A549 (cell line): ENCODE data around the gene MIS18A. TPM values are rescaled to one million over a fixed set of nuclear protein-coding genes. Genes with fewer than 3 reads are reported as not detected.

Experiments
- ATAC-seq, 2 experiments: fragments of 200-7000 bp in 1 of 2; fragments of >200 bp in 1 of 2; cut with Nextera tagmentation in 1 of 2; cut with Tn5 transposase in 1 of 2; 3 replicates each; pipeline versions ENCODE4 v1.8.0 to v1.9.1; 2018 to 2020; ENCODE audit warnings: mild to moderate bottlenecking in 1 of 2, moderate library complexity in 1 of 2
- CTCF ChIA-PET: fragments of 300-600 bp; sonication (Branson Sonifier 250); formaldehyde crosslinking; extraction: SDS; loops from one replicate; lab custom pipeline; 2021; ENCODE audit warnings: antibody characterized with exemption, inconsistent platforms; lab: Yijun Ruan, JAX
- POLR2A ChIA-PET: fragments of 350-600 bp; formaldehyde crosslinking; extraction: SDS; loops from one replicate; lab custom pipeline; 2021; ENCODE audit warnings: antibody characterized with exemption, inconsistent platforms; lab: Yijun Ruan, JAX
- DNase-seq, 2 experiments: peaks; one replicate each; pipeline versions ENCODE4 v3.0.0 to v3.0.0-alpha.2; 2011 to 2016; ENCODE audit warnings: low read depth in 1 of 2, low spot score in 1 of 2
- FAIRE-seq: peaks from 2 replicates; lab custom pipeline; 2011; peaks lifted over from hg19 to GRCh38; lab: Jason Lieb, UNC
- H3K27ac ChIP-seq, 2 experiments: fragments of >200 bp; sonication (Bioruptor Twin); formaldehyde crosslinking; 3 replicates each; pipeline ENCODE4 v1.5.1; 2016 to 2017
- H3K4me1 ChIP-seq: fragments of >200 bp; sonication (Bioruptor Twin); formaldehyde crosslinking; 3 replicates; pipeline ENCODE4 v1.6.1; 2016
- H3K4me2 ChIP-seq: fragments of >200 bp; sonication (Bioruptor Twin); formaldehyde crosslinking; 3 replicates; pipeline ENCODE4 v1.6.1; 2016
- H3K4me3 ChIP-seq: fragments of >200 bp; sonication (Bioruptor Twin); formaldehyde crosslinking; 3 replicates; pipeline ENCODE4 v1.5.1; 2016
- H3K9me3 ChIP-seq: fragments of >200 bp; sonication (Bioruptor Twin); formaldehyde crosslinking; 3 replicates; pipeline ENCODE4 v1.6.1; 2016
- CBX2 ChIP-seq: fragments of 200-600 bp; sonication (generic); IDR thresholded peaks from 2 replicates; pipeline ENCODE4 v1.6.1; 2016; ENCODE audit warnings: low read depth, mild to moderate bottlenecking, borderline replicate concordance
- CHD2 ChIP-seq: fragments of 150-350 bp; IDR thresholded peaks from 2 replicates; pipeline ENCODE4 v1.6.1; 2014; ENCODE audit warnings: low read length; ENCODE audit not compliant: partially characterized antibody
- EHF ChIP-seq: fragments of 250-450 bp; sonication (Bioruptor Pico); IDR thresholded peaks from 2 replicates; pipeline ENCODE4 v1.5.0; 2020; ENCODE audit warnings: mild to moderate bottlenecking
- EHMT2 ChIP-seq: fragments of 200-600 bp; sonication (generic); IDR thresholded peaks from 2 replicates; pipeline ENCODE4 v1.6.1; 2016; ENCODE audit warnings: antibody characterized with exemption, low read depth, mild to moderate bottlenecking, moderate library complexity
- EP300 ChIP-seq, 2 experiments: fragments of >200 bp; sonication (Bioruptor Twin); formaldehyde crosslinking; IDR thresholded peaks; 2 replicates in 1 of 2; 3 replicates in 1 of 2; pipeline ENCODE4 v1.6.1; 2016 to 2017
- FOSL2 ChIP-seq, 2 experiments: fragments of 450-650 bp in 1 of 2; fragments of >200 bp in 1 of 2; sonication (Bioruptor Twin) in 1 of 2; formaldehyde crosslinking; IDR thresholded peaks; 2 replicates each; pipeline versions ENCODE4 v1.5.0 to v1.6.1; 2016 to 2020; ENCODE audit warnings: mild to moderate bottlenecking in 1 of 2, moderate library complexity in 1 of 2
- GATA3 ChIP-seq: IDR thresholded peaks from 2 replicates; pipeline ENCODE4 v1.6.1; 2012; ENCODE audit warnings: borderline replicate concordance
- HDAC2 ChIP-seq: fragments of 200-600 bp; sonication (generic); IDR thresholded peaks from 2 replicates; pipeline ENCODE4 v1.6.1; 2016
- HOXA7 ChIP-seq: fragments of 250-450 bp; sonication (Bioruptor Pico); IDR thresholded peaks from 2 replicates; pipeline ENCODE4 v1.5.0; 2020; ENCODE audit warnings: mild to moderate bottlenecking, moderate library complexity
- JUNB ChIP-seq: fragments of >200 bp; sonication (Bioruptor Twin); formaldehyde crosslinking; IDR thresholded peaks from 2 replicates; pipeline ENCODE4 v1.6.1; 2016
- MAZ ChIP-seq: fragments of 150-350 bp; IDR thresholded peaks from 2 replicates; pipeline ENCODE4 v1.6.1; 2014; ENCODE audit warnings: antibody characterized with exemption, low read depth, low read length, borderline replicate concordance
- NFE2L2 ChIP-seq: fragments of 150-350 bp; conservative IDR thresholded peaks from 2 replicates; pipeline ENCODE4 v1.6.1; 2014; ENCODE audit warnings: low read length
- POLR2AphosphoS2 ChIP-seq: conservative IDR thresholded peaks from 2 replicates; pipeline ENCODE4 v1.6.1; 2012; ENCODE audit warnings: low read length, improper control_type of control experiment, inconsistent platforms
- RARB ChIP-seq: fragments of 250-450 bp; sonication (Bioruptor Pico); IDR thresholded peaks from 2 replicates; pipeline ENCODE4 v1.8.0; 2021; ENCODE audit warnings: mild to moderate bottlenecking, moderate library complexity
- RNF2 ChIP-seq: fragments of 200-600 bp; sonication (generic); IDR thresholded peaks from 2 replicates; pipeline ENCODE4 v1.6.1; 2016; ENCODE audit warnings: low read depth, mild to moderate bottlenecking, antibody characterized with exemption, moderate library complexity, borderline replicate concordance
- SMC3 ChIP-seq: fragments of >200 bp; sonication (Bioruptor Twin); formaldehyde crosslinking; IDR thresholded peaks from 3 replicates; pipeline ENCODE4 v1.6.1; 2018; ENCODE audit warnings: inconsistent platforms
- ZC3H11A ChIP-seq: fragments of 450-650 bp; IDR thresholded peaks from 2 replicates; pipeline ENCODE4 v1.6.1; 2014; ENCODE audit warnings: antibody characterized with exemption, mild to moderate bottlenecking
- ZFP36 ChIP-seq: fragments of 450-650 bp; IDR thresholded peaks from 2 replicates; pipeline ENCODE4 v1.6.1; 2014; ENCODE audit warnings: borderline replicate concordance; ENCODE audit not compliant: partially characterized antibody
- WGBS: methylation state at CpG from one replicate; pipeline ENCODE4 v1.1.6; 2017; ENCODE audit errors: missing lambda C conversion rate; 5-methylcytosine and 5-hydroxymethylcytosine counted together
- polyA plus RNA-seq, 4 experiments: library from polyadenylated mRNA; depleted of rRNA in 3 of 4; stranded (reverse); fragments of >200 nt; fragmentation: RNase III in 1 of 4; extraction: RNeasy Plus Mini Kit Qiagen cat#74134 plus additional on column Dnase treatment in 1 of 4; gene quantifications; 2 replicates in 3 of 4; 3 replicates in 1 of 4; pipeline ENCODE4 v1.2.3, GENCODE V29; 2011 to 2017
- TF ChIP-seq, protein P1 (sequence below): fragments of >200 bp; sonication (Bioruptor Twin); formaldehyde crosslinking; IDR thresholded peaks from 3 replicates; pipeline ENCODE4 v1.5.1; 2016
- TF ChIP-seq, protein P2 (sequence below): fragments of 450-650 bp; IDR thresholded peaks from 2 replicates; pipeline ENCODE4 v1.6.1; 2014; ENCODE audit warnings: antibody characterized with exemption
- TF ChIP-seq, protein P3 (sequence below): fragments of 250-450 bp; sonication (Bioruptor Pico); IDR thresholded peaks from 2 replicates; pipeline ENCODE4 v1.5.0; 2020; ENCODE audit warnings: low read depth, mild to moderate bottlenecking, moderate library complexity

MIS18A gene
- polyA plus RNA-seq, 2 of the 4 experiments (the other 2 are of a cell fraction) = 18.4 to 18.8 TPM

DNA sequence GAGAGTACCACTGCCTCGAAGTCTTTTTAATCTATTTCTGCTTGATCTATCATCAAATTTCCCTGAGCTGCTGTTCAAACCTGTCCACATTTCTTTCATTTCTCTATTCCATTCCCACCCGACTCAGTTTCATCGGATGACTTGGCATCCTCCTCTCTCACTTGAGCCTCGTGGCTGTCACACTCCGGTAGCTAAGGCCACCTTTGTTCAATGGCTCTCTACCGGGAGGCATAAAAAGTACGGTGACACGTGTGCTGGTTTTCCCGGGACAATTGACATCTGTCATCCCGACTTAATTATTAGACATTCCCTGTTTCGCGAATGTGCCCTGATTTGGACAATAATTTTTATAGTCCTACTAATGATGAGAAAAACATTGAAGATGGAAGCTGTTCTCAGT lies 22.6 kb downstream of the MIS18A start:
- H3K4me1 ChIP-seq = peaks cover 4% of the 10 kb centered on the region; the same call in 1 of the 3 replicates
- WGBS = 76% methylated on average over 12 of the region's 12 CpGs
- ChIA-PET POLR2A (no interaction called here), CTCF (interaction anchor here (0.7 to 4.2 kb wide), 5 partner anchors 372 to 1621 kb away, joined by 3 to 26 read pairs (median 14); no protein-coding TSS in a partner anchor)
- H3K4me3 ChIP-seq = no peak overlapping the region
- TF ChIP-seq, protein P1, sequence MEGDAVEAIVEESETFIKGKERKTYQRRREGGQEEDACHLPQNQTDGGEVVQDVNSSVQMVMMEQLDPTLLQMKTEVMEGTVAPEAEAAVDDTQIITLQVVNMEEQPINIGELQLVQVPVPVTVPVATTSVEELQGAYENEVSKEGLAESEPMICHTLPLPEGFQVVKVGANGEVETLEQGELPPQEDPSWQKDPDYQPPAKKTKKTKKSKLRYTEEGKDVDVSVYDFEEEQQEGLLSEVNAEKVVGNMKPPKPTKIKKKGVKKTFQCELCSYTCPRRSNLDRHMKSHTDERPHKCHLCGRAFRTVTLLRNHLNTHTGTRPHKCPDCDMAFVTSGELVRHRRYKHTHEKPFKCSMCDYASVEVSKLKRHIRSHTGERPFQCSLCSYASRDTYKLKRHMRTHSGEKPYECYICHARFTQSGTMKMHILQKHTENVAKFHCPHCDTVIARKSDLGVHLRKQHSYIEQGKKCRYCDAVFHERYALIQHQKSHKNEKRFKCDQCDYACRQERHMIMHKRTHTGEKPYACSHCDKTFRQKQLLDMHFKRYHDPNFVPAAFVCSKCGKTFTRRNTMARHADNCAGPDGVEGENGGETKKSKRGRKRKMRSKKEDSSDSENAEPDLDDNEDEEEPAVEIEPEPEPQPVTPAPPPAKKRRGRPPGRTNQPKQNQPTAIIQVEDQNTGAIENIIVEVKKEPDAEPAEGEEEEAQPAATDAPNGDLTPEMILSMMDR = no peak
- TF ChIP-seq EP300 (IDR thresholded peaks at IDR 0.05) = no peak
- no peak for TF ChIP-seq ZFP36
- no peak for TF ChIP-seq POLR2AphosphoS2
- no peak for TF ChIP-seq FOSL2 (IDR thresholded peaks at IDR 0.05)
- TF ChIP-seq FOSL2 (CRISPR knock-in tag; IDR thresholded peaks at IDR 0.05) = no peak
- FAIRE-seq (no peak), ATAC-seq (no peak), DNase-seq (no peak)
- no peak overlapping the region for H3K27ac ChIP-seq
- H3K4me2 ChIP-seq = no peak overlapping the region
- H3K9me3 ChIP-seq = no peaks in the 10 kb centered on the region; the same call in 2 of the 3 replicates

DNA sequence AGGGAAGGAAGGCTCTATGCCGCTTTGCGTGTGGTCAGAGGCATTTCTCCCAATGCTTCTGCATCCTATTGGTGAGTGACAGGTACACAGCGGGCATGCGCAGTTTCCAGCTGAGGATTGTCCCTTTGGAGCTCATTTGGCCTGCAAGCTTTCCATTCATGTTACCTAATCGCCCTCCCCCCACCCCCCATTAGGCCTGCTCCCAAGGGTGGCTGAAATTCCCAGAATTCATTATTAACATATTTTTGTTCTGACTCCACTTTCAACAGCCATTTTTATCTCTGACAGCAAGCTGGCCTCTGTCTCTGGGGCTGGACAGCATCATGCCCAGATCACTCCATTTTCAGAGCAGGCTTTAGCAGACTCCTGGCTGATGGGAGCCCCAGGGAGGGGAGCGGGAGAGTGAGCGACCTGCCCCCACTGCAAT lies 25.6 kb downstream of the MIS18A start:
- no peak overlapping the region for H3K4me2 ChIP-seq
- TF ChIP-seq, protein P2, sequence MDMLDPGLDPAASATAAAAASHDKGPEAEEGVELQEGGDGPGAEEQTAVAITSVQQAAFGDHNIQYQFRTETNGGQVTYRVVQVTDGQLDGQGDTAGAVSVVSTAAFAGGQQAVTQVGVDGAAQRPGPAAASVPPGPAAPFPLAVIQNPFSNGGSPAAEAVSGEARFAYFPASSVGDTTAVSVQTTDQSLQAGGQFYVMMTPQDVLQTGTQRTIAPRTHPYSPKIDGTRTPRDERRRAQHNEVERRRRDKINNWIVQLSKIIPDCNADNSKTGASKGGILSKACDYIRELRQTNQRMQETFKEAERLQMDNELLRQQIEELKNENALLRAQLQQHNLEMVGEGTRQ = no peak
- TF ChIP-seq, protein P3, sequence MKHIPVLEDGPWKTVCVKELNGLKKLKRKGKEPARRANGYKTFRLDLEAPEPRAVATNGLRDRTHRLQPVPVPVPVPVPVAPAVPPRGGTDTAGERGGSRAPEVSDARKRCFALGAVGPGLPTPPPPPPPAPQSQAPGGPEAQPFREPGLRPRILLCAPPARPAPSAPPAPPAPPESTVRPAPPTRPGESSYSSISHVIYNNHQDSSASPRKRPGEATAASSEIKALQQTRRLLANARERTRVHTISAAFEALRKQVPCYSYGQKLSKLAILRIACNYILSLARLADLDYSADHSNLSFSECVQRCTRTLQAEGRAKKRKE (CRISPR knock-in tag) = no peak
- TF ChIP-seq RNF2 (no peak), CHD2 (no peak), EHF (CRISPR knock-in tag) (no peak), NFE2L2 (no peak), JUNB (no peak), MAZ (no peak), CBX2 (no peak), SMC3 (no peak), RARB (CRISPR knock-in tag) (no peak)
- H3K4me3 ChIP-seq = no peak overlapping the region
- no peak for DNase-seq
- 40% methylated on average over 5 of the region's 7 CpGs for WGBS
- ChIA-PET POLR2A (no interaction called here), CTCF (no interaction called here)
- H3K9me3 ChIP-seq = no peaks in the 10 kb centered on the region; the same call in 2 of the 3 replicates
- H3K27ac ChIP-seq = no peak overlapping the region
- H3K4me1 ChIP-seq = peaks cover 4% of the 10 kb centered on the region; the same call in 1 of the 3 replicates
- ATAC-seq = no peak
- no peak for FAIRE-seq

DNA sequence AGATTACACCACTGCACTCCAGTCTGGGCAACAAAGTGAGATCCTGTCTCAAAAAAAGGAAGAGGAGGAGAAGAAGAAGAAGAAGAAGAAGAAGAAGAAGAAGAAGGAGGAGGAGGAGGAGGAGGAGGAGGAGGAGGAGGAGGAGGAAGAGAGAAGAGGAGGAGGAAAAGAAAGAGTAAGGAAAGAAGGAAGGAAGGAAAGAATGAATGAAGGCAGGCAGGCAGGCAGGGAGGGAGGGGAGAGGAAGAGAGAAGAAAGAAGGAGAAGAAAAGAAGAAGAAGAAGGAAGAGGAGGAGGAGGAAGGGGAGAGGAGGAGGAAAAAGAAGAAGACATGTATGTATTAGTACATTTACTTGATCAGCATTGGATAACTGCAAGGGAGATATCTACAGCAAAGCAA lies 26.7 kb downstream of the MIS18A start:
- no peak overlapping the region for H3K4me3 ChIP-seq
- no peak for DNase-seq
- no peak for TF ChIP-seq EHF (CRISPR knock-in tag)
- TF ChIP-seq, protein P1 = no peak
- TF ChIP-seq ZC3H11A = no peak
- TF ChIP-seq HOXA7 (CRISPR knock-in tag) = no peak
- TF ChIP-seq, protein P2 = no peak
- no peak for TF ChIP-seq EHMT2
- TF ChIP-seq GATA3 = no peak
- no peak for TF ChIP-seq HDAC2
- no peaks in the 10 kb centered on the region; the same call in 2 of the 3 replicates for H3K9me3 ChIP-seq
- no peak for ATAC-seq
- no peak overlapping the region for H3K4me2 ChIP-seq
- POLR2A ChIA-PET = no interaction called here
- H3K4me1 ChIP-seq = no peaks in the 10 kb centered on the region
- FAIRE-seq = no peak
- CTCF ChIA-PET = no interaction called here
- no peak overlapping the region for H3K27ac ChIP-seq
